Loucy (cell line): ENCODE data around the gene PRKCZ.

Experiments used
- H2AFZ ChIP-seq: fragments of 200-600 bp; sonication (generic); 2 replicates; pipeline ENCODE4 v1.6.0; 2016; ENCODE audit warnings: antibody characterized with exemption, mild to moderate bottlenecking, low read length, moderate library complexity
- H3F3A ChIP-seq: fragments of 200-600 bp; 2 replicates; pipeline ENCODE4 v1.6.0; 2016; ENCODE audit warnings: antibody characterized with exemption, low read depth, mild to moderate bottlenecking
- H3K27me3 ChIP-seq: fragments of 200-600 bp; sonication (generic); 2 replicates; pipeline ENCODE4 v1.6.1; 2014; ENCODE audit warnings: low read length, mild to moderate bottlenecking; ENCODE audit not compliant: insufficient read depth, poor library complexity, severe bottlenecking
- H3K36me3 ChIP-seq: fragments of 200-600 bp; sonication (generic); 2 replicates; pipeline ENCODE4 v1.6.1; 2016; ENCODE audit warnings: low read length; ENCODE audit not compliant: insufficient read depth
- H3K4me1 ChIP-seq: fragments of 200-600 bp; sonication (generic); 2 replicates; pipeline ENCODE4 v1.5.1; 2014; ENCODE audit warnings: low read length, mild to moderate bottlenecking; ENCODE audit not compliant: insufficient read depth, poor library complexity, severe bottlenecking
- H3K4me2 ChIP-seq: fragments of 200-600 bp; sonication (generic); 2 replicates; pipeline ENCODE4 v1.6.0; 2014; ENCODE audit warnings: antibody characterized with exemption, low read length, low read depth, mild to moderate bottlenecking; ENCODE audit not compliant: poor library complexity, severe bottlenecking
- H3K4me3 ChIP-seq: fragments of 200-600 bp; sonication (generic); 2 replicates; pipeline ENCODE4 v1.5.1; 2014; ENCODE audit warnings: low read length, mild to moderate bottlenecking, mixed read lengths; ENCODE audit not compliant: poor library complexity, severe bottlenecking
- H3K79me2 ChIP-seq: fragments of 200-600 bp; sonication (generic); 2 replicates; pipeline ENCODE4 v1.6.1; 2014; ENCODE audit warnings: low read length; ENCODE audit not compliant: insufficient read depth
- H3K9ac ChIP-seq: fragments of 200-600 bp; sonication (generic); 2 replicates; pipeline ENCODE4 v1.6.0; 2014; ENCODE audit warnings: mild to moderate bottlenecking, low read depth, low read length, moderate library complexity; ENCODE audit not compliant: poor library complexity, severe bottlenecking
- H3K9me2 ChIP-seq: fragments of 200-600 bp; sonication (generic); replicated peaks from 2 replicates; pipeline ENCODE4 v1.6.1; 2016; ENCODE audit warnings: low read depth, low read length, mixed read lengths
- H3K9me3 ChIP-seq: fragments of 200-600 bp; sonication (generic); 2 replicates; pipeline ENCODE4 v1.6.1; 2014; ENCODE audit warnings: mild to moderate bottlenecking, antibody characterized with exemption, low read length, low read depth; ENCODE audit not compliant: insufficient read depth
- H4K20me1 ChIP-seq: fragments of 200-600 bp; sonication (generic); 2 replicates; pipeline ENCODE4 v1.6.0; 2014; ENCODE audit warnings: antibody characterized with exemption, low read length, mild to moderate bottlenecking; ENCODE audit not compliant: insufficient read depth, poor library complexity, severe bottlenecking
- EZH2phosphoT487 ChIP-seq: fragments of 200-600 bp; IDR thresholded peaks from 2 replicates; pipeline ENCODE4 v1.6.1; 2018; ENCODE audit warnings: antibody characterized with exemption, mild to moderate bottlenecking, moderate library complexity, borderline replicate concordance
- TF ChIP-seq, protein P1 (sequence below): fragments of 200-600 bp; sonication (generic); conservative IDR thresholded peaks from 2 replicates; pipeline ENCODE4 v1.5.1; 2014; ENCODE audit warnings: mild to moderate bottlenecking, antibody characterized with exemption, low read length

PRKCZ gene

DNA sequence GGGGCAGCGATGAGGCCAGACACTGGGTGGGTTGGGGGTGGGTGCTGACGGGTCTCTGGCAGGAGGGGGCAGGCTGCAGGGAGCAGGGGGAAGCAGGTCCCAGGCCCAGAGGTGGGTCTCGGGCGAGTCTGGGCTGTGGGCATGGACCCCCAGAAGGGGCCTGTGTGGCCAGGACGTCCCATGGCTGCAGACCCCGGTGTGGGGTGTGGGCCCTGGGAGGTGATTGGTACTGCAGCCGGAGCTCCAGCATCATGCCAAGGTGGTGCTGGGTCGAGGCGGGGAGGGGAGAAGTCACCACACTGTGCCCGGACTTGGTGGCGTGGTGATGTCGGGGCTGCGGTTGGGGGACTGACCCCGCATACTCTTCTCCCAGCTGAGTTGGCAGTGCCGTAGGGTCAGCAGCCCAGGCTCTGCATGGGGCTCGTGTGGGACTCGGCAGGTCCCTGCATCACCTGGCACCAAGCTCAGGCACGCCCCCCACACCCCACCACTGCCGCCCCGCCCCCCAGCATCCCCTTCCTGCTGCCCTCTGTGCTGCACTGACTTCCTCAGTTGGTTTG lies 31.2 kb downstream of the PRKCZ start:
- Histone ChIP-seq H3K4me1 (no peaks in the 10 kb centered on the region), H3K4me2 (no peak overlapping the region), H3K79me2 (no peaks in the 10 kb centered on the region), H2AFZ (no peak overlapping the region), H3K27me3 (no peaks in the 10 kb centered on the region), H3K9me3 (peaks cover 18% of the 10 kb centered on the region; the same call in 1 of the 2 replicates), H4K20me1 (no peaks in the 10 kb centered on the region), H3K36me3 (no peaks in the 10 kb centered on the region), H3K9ac (no peak overlapping the region), H3K4me3 (no peak overlapping the region), H3K9me2 (no peaks in the 10 kb centered on the region), H3F3A (no peaks in the 10 kb centered on the region)
- TF ChIP-seq, protein P1, sequence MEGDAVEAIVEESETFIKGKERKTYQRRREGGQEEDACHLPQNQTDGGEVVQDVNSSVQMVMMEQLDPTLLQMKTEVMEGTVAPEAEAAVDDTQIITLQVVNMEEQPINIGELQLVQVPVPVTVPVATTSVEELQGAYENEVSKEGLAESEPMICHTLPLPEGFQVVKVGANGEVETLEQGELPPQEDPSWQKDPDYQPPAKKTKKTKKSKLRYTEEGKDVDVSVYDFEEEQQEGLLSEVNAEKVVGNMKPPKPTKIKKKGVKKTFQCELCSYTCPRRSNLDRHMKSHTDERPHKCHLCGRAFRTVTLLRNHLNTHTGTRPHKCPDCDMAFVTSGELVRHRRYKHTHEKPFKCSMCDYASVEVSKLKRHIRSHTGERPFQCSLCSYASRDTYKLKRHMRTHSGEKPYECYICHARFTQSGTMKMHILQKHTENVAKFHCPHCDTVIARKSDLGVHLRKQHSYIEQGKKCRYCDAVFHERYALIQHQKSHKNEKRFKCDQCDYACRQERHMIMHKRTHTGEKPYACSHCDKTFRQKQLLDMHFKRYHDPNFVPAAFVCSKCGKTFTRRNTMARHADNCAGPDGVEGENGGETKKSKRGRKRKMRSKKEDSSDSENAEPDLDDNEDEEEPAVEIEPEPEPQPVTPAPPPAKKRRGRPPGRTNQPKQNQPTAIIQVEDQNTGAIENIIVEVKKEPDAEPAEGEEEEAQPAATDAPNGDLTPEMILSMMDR: no peak
- no peak for TF ChIP-seq EZH2phosphoT487

DNA sequence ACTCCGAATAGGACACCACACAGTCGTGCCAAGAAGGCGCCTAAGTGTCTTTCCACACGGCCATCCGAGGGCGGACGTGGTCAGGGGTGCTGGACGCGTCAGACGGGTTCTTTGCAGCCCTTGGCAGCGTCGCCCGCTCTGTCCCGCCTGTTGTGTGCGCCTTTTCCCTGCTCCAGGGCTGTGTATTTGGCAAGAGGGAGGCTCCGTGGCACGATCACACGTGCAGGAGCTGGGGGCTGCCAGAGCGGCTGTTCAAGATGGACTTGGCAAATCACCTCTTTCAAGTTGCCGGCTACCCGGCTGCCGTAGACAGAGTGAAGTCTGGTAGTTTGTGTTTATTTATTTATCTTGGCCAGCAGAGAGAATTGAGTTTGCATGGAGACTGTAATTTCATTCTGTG lies 31.9 kb downstream of the PRKCZ start:
- Histone ChIP-seq H3K79me2 (no peaks in the 10 kb centered on the region), H3K9me3 (peaks cover 18% of the 10 kb centered on the region; the same call in 1 of the 2 replicates), H3K4me1 (no peaks in the 10 kb centered on the region), H3K4me2 (no peak overlapping the region), H2AFZ (no peak overlapping the region), H3K4me3 (no peak overlapping the region), H3K27me3 (no peaks in the 10 kb centered on the region), H3K36me3 (no peaks in the 10 kb centered on the region), H3F3A (no peaks in the 10 kb centered on the region), H3K9ac (no peak overlapping the region), H3K9me2 (no peaks in the 10 kb centered on the region), H4K20me1 (no peaks in the 10 kb centered on the region)
- TF ChIP-seq EZH2phosphoT487: no peak
- TF ChIP-seq, protein P1: no peak

GRCh38 chr1:2083666-2084065 lies 33.5 kb downstream of the PRKCZ start:
- no peak overlapping the region for H3K9ac ChIP-seq
- no peak overlapping the region for H2AFZ ChIP-seq
- H4K20me1 ChIP-seq: no peaks in the 10 kb centered on the region
- no peaks in the 10 kb centered on the region for H3K36me3 ChIP-seq
- peaks cover 10% of the 10 kb centered on the region; the same call in 1 of the 2 replicates for H3K9me3 ChIP-seq
- H3K9me2 ChIP-seq: no peaks in the 10 kb centered on the region
- H3K4me1 ChIP-seq: no peaks in the 10 kb centered on the region
- H3K79me2 ChIP-seq: no peaks in the 10 kb centered on the region
- no peak overlapping the region for H3K4me3 ChIP-seq
- H3K27me3 ChIP-seq: no peaks in the 10 kb centered on the region
- H3F3A ChIP-seq: no peaks in the 10 kb centered on the region
- TF ChIP-seq, protein P1: no peak
- no peak for TF ChIP-seq EZH2phosphoT487
- no peak overlapping the region for H3K4me2 ChIP-seq
